Activated CD4-positive, CD25-positive, alpha-beta regulatory T cell treated with anti-CD3 and anti-CD28 coated beads, Interleukin-2, amount 50 U/mL, for 24 hours (primary cell): ENCODE results near the gene NUP62.

ENCODE experiments used
- ATAC-seq, 2 donors: fragments of 150-1000 bp; cut with Tn5 transposase; one replicate each; pipeline ENCODE4 v1.10.0; 2021; ENCODE audit warnings: mild to moderate bottlenecking in 1 of 2, moderate library complexity in 1 of 2

Gene NUP62

GRCh38 chr19:49879243-49879963 is 49.9 kb downstream of the NUP62 start:
- ATAC-seq = no peak

- ATAC-seq = no peak
Measured at GRCh38 chr19:49878744-49879070, 50.6 kb downstream of the NUP62 start.

- peak; percentile 70 to 72 for ATAC-seq
Measured at GRCh38 chr19:49877879-49878743, 51.2 kb downstream of the NUP62 start.

GRCh38 chr19:49877020-49877878 is 52.1 kb downstream of the NUP62 start, which contains the start of the genes AKT1S1 and TBC1D17:
TSS of gene AKT1S1 (minus strand) at chr19:49877355. CDS start at chr19:49873295, 4,060 bp downstream.
TSS of gene TBC1D17 (plus strand) at chr19:49877702. CDS start at chr19:49877724, 22 bp downstream.
- peak; percentile 70 to 75 for ATAC-seq

GRCh38 chr19:49876422-49877019 is 52.8 kb downstream of the NUP62 start:
- peak; percentile 55 to 60 for ATAC-seq

GRCh38 chr19:49875857-49876421 is 53.4 kb downstream of the NUP62 start:
- ATAC-seq = no peak

- no peak for ATAC-seq
Measured at GRCh38 chr19:49875177-49875576, 54.1 kb downstream of the NUP62 start.

- no peak for ATAC-seq
Measured at GRCh38 chr19:49874503-49875157, 54.7 kb downstream of the NUP62 start.

GRCh38 chr19:49873834-49874233 is 55.5 kb downstream of the NUP62 start:
- ATAC-seq = no peak

- no peak for ATAC-seq
Measured at GRCh38 chr19:49873129-49873521, 56.2 kb downstream of the NUP62 start.

- no peak for ATAC-seq
Measured at GRCh38 chr19:49872245-49873128, 56.8 kb downstream of the NUP62 start.

- no peak for ATAC-seq
Measured at GRCh38 chr19:49871349-49871985, 57.8 kb downstream of the NUP62 start.

GRCh38 chr19:49870309-49870901 is 58.9 kb downstream of the NUP62 start:
- no peak for ATAC-seq

GRCh38 chr19:49869484-49870308 is 59.6 kb downstream of the NUP62 start:
- ATAC-seq = peak; percentile 84 to 85

GRCh38 chr19:49869009-49869483 is 60.3 kb downstream of the NUP62 start:
- peak; percentile 2 for ATAC-seq

- peak; percentile 55 to 60 for ATAC-seq
Measured at GRCh38 chr19:49866933-49867782, 62.1 kb downstream of the NUP62 start, which contains the start of gene PNKP. TSS of gene PNKP (minus strand) at chr19:49867576. CDS start at chr19:49867204, 372 bp downstream.

GRCh38 chr19:49864890-49865289 is 64.4 kb downstream of the NUP62 start:
- no peak for ATAC-seq
